SK-N-DZ (cell line): Measurements from ENCODE around the gene FKBP1A. TPM values are rescaled to one million over a fixed set of nuclear protein-coding genes. Genes with fewer than 3 reads are reported as not detected.

Experiments
- DNase-seq: peaks from one replicate; pipeline ENCODE4 v3.0.0-alpha.2; 2015; ENCODE audit warnings: low spot score
- polyA plus RNA-seq, 2 experiments: library from polyadenylated mRNA; depleted of rRNA; stranded (reverse); fragments of >200 nt; gene quantifications; 2 replicates each; pipeline ENCODE4 v1.2.3, GENCODE V29; 2014

Gene FKBP1A
- polyA plus RNA-seq (2014; cell fraction: cytosol; rRNA removed) = 103 and 106 TPM in 2 replicates
- 74.1 and 89.2 TPM in 2 replicates for polyA plus RNA-seq (2014; cell fraction: nucleus; rRNA removed)

- DNase-seq = peak; percentile 90
Observed at GRCh38 chr20:1392693-1393506, at the start of gene FKBP1A. Gene FKBP1A (minus strand): TSS chr20:1393054. CDS start chr20:1392998, 56 bp downstream.

DNA sequence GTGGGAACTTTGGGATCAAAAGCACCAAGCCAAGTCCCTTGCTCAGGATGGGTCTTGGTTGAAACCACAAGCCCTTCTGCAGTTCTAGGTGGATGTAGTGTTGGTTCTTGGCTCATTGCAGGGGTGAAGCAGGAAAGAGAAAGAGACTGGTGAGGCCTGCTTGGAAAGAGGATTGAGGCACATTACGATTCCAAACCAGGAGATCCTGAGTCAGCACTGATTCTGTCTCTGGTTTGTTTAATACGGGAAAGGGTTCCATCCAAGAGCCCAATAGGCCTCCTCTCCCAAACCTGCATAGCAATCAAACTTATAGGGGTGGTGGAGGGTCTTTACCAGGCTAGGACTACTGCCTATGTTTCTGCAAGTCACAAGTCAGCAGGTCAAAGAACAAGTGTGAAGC, 49.5 kb upstream of the FKBP1A start:
- no peak for DNase-seq

GRCh38 chr20:1441133-1441532, 48.3 kb upstream of the FKBP1A start:
- no peak for DNase-seq

DNA sequence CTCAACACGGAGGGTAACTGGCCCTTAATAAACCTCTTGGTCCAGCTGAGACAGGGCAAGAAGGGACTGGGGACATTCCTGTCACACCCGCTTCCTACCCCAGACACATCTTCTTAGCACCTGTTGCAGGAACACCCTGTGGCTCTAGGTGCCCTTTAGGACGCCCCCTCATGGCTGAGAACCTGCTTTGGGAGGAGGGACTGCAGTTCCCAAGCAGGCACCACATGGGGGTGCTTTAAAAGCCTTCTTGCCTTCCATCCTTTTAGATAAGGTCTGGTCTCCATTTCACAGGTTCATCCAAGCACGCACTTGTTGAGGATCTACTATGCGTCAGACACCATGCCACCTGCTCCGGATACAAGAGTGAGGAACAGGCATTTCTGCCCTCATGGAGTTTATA, 47.2 kb upstream of the FKBP1A start:
- no peak for DNase-seq

- no peak for DNase-seq
Observed at GRCh38 chr20:1438361-1438760, 45.5 kb upstream of the FKBP1A start.

DNA sequence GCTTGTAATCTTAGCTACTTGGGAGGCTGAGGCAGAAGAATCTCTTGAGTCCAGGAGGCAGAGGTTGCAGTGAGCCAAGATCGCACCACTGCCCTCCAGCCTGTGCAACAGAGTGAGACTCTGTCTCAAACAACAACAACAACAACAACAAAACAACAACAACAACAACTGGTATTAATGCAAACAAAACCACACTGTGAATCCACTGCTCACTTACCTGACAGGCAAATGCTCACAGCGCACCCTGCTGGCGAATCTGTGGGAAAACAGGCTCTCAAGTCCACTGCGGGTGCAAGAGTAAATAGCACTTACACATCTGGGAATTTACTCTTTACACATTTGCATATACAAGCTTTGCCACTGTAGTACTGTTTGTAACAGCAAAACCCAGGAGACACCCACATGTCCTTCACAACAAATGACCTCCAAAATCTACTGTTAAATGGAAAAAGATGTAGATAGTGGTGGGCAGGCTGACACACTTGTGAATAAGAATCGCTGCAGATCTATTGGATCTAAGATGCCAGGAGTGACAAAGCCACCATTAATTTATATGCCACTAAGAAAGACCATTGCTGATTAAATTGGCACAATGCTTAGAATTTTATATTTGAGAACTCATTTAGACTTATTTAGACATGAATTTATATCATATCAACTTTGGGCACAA, 44.5 kb upstream of the FKBP1A start:
- DNase-seq = peak; percentile 71

DNA sequence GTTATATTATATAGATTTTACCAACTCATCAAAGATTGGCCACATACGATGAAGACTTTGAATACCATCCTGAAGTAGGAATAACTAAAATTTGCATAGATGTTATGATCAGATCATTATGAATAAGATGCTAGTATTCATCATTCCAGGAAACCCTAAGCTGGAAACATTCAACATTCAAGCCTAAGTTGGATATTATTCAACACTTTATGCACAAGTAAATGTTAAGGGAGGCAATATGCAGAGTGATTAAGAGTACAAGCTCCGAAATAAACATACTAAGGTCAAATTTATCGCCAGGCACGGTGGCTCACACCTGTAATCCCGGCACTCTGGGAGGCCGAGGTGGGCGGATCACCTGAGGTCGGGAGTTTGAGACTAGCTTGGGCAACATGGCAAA, 43.4 kb upstream of the FKBP1A start:
- DNase-seq = no peak

DNA sequence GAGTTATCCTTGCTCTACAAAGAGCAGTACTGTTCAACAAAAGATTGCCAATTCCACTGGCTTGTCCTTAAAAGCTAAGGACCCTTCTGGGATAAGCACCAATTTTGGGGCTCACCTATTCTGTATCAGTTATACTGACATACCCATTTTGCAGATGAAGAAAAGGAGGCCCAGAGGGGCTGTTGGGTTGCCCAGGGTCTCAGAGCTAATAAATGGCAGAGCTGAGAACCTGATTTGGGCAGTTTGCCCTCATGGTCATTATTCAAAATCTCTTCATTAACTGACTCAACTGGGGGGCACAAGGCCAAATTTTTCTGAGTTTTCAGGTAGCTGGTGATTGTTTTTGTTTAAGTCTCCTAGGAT, 42.5 kb upstream of the FKBP1A start:
- DNase-seq = no peak

DNA sequence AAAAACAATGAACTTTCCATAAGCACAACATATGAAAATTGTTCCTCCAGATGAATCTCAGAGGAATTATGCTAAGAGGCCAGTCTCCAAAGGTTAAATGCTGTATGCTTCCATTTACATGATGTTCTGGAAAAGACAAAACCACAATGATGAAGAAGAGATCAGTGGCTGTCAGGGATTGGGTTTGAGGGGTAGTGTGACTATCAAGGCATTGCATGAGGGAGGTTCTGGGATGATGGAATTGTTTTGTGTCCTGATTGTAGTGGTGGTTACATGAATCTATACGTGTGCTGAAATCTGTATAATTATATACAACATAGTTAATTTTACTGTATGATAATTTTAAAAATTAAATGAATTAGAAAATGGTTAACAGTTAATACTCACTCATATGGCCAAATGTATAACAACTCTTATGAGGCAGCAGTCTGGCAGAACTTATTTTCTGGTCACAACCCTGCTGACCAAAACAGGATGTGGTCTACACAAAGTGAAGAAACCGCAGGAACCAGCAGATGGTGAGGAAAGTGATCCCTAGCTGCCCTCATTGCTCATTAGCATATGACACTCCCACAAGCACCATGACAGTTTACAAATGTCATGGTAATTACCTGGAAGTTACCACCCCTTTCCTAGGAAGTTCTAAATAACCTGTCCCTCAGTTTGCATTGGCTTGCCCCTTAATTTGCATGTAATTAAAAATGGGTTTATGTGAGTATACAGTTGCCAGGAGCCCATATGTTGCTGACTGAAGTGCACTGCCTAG, 41.9 kb upstream of the FKBP1A start:
- DNase-seq = no peak

GRCh38 chr20:1431158-1431557, 38.3 kb upstream of the FKBP1A start:
- no peak for DNase-seq

DNA sequence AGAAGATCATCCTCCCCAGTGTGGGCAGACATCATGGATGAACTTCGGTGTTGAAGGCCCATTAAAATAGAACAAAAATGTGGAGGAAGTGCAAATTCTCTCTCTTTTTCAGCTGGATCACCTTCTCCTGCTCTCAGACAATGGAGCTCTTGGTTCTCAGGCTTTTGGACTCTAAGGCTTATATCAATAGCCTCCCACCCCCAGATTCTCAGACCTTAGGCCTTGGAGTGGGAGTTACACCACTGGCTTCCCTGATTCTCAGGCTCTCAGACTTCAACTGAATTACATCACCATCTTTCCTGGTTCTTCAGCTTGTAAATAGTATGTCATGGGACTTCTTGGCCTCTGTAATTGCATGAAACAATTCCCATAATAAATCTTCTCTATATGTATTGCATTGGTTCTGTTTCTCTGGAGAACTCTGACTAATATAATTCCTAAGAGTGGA, 37.2 kb upstream of the FKBP1A start:
- no peak for DNase-seq

DNA sequence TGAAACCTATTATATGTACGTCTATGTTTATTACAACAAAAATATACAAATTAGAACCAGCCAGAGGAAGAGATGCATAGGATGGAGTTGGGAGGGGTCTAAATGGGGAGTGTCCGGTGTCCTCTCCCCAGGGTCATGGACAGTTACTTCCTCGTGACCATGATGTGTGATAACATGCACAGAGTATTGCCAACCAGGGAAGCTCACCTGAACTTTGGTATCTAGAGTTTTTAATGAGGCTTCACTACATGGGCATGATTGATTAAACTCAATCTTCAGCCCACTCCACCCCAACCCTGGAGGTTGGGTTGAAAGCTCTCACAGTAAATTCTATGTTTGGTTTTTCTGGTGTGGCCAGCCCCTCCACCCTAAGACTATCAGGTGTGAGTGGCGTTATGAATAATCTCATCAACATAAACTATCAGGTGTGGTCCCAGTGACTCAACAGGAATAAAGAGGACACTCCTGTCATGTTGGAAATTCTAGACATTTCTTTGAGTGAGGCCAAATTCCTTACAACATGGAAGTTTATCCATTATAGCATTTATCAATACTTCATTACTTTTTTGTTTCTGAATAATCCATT, 36.4 kb upstream of the FKBP1A start:
- DNase-seq = no peak

- peak; percentile 47 for DNase-seq
Observed at GRCh38 chr20:1427457-1428054, 34.7 kb upstream of the FKBP1A start.

GRCh38 chr20:1426231-1426849, 33.5 kb upstream of the FKBP1A start:
- DNase-seq = no peak

DNA sequence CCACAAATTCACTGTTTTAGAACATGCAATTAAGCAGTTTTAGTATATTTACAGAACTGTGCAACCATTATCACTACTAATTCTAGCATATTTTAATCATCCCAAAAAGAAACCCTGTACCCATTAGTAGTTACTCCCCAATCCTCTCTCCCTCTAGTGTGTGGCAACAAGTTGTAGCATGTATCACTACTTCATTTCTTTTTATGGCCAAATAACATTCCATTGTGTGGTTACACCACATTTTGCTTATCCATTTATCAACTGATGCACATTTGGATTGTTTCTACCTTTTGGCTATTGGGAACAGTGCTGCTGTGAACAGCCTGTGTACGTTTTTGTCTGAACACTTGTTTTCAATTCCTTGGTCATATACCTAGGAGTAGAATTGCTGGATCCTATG, 31.5 kb upstream of the FKBP1A start:
- DNase-seq = no peak

- peak; percentile 78 for DNase-seq
Observed at GRCh38 chr20:1423625-1424106, 30.8 kb upstream of the FKBP1A start.

GRCh38 chr20:1423206-1423605, 30.4 kb upstream of the FKBP1A start:
- no peak for DNase-seq

DNA sequence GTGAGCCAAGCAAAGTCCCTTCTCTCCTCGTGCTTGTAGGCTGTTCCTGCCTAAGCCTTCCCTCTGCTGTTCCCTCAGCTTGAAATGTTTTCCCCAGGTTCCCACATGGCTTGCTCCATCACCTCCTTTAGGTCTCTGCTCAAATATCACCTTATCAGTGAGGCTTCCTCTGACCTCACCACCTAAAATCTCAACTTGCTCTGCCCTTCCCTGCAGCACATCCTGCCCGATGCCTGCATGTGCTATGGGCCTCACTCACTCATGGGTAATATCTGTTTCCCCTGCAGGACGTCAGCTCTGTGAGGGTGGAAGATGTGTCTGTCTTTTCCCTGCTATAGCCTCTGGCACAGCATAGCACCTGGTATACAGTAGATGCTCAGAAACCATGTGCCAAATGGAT, 29.9 kb upstream of the FKBP1A start:
- DNase-seq = no peak

GRCh38 chr20:1420066-1420465, 27.2 kb upstream of the FKBP1A start:
- no peak for DNase-seq

DNA sequence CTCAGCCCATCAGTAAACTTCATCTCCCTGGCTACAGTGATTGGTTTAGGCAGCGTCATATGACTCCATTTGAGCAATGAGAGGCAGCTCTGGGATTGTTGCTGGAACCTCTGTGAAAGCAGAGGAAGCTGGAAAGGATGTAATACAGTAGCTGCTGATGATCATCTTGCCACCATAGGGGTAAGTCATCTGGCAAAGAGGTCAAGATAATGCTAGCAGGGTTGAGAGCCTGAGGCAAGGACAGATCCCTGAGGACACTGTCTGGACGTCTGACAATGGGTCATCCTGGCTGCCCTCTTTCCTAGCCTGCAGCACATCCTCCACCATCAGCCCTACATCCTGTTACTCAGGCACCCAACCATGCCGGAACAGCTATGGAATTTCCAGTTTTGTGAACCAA, 25.5 kb upstream of the FKBP1A start:
- DNase-seq = no peak

GRCh38 chr20:1417790-1418189, 24.9 kb upstream of the FKBP1A start:
- no peak for DNase-seq
